Stimulated activated effector memory CD8-positive, alpha-beta T cell treated with anti-CD3 and anti-CD28 coated beads, Interleukin-12 subunit alpha, Interleukin-12 subunit beta, amount 100 ng/mL, for 72 hours (primary cell): ENCODE results near the gene CHMP4A.
"Not testable (repeated sequence)": the region's sequence is repeated elsewhere in the genome, so short reads cannot be mapped to it uniquely, and the experiment has no call there.

Experiments
- ATAC-seq: fragments of 150-1000 bp; cut with Tn5 transposase; 2 replicates; pipeline ENCODE4 v1.10.0; 2021
- DNase-seq, 2 donors: peaks; one replicate each; pipeline ENCODE4 v3.0.0; 2021 to 2022; ENCODE audit warnings: low spot score in 2 of 2
- H3K27ac Mint-ChIP-seq: one replicate; pipeline ENCODE4 v1.8.0; 2022; ENCODE audit warnings: mild to moderate bottlenecking, mixed read lengths
- H3K36me3 Mint-ChIP-seq: one replicate; pipeline ENCODE4 v1.8.0; 2022; ENCODE audit warnings: mild to moderate bottlenecking, mixed read lengths
- H3K4me1 Mint-ChIP-seq: one replicate; pipeline ENCODE4 v1.8.0; 2022; ENCODE audit warnings: mixed read lengths
- H3K4me3 Mint-ChIP-seq: one replicate; pipeline ENCODE4 v1.8.0; 2022; ENCODE audit warnings: mild to moderate bottlenecking, mixed read lengths
- H3K9me3 Mint-ChIP-seq: one replicate; pipeline ENCODE4 v1.8.0; 2022; ENCODE audit warnings: mixed read lengths

Gene CHMP4A

DNA sequence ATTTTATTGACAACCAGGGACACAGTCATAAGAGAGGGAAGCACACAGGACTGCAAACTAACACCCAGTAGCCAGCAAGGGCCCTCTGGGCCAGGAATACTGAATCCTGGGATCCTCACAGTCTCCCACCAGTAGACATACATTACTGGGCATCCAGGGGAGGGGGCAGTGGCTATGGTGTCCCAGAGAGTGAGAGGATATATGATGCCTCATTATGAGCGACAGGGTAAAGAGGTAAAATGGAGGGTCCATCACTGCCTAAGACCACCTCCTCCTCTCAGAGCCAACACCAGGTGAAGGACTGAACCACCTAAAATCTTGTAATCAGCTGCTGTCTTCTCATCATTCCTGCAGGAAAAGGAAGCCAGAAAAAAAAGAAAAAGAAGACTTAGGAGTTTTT, 3.6 kb upstream of the CHMP4A start:
- Mint-ChIP-seq H3K4me1 (peaks cover 45% of the 10 kb centered on the region), H3K27ac (peak overlapping the region; percentile 98), H3K36me3 (peaks cover 58% of the 10 kb centered on the region)
- not testable (repeated sequence) for DNase-seq, ATAC-seq, H3K9me3 Mint-ChIP-seq, H3K4me3 Mint-ChIP-seq

GRCh38 chr14:24216345-24216699, 3.0 kb upstream of the CHMP4A start:
- no peak for ATAC-seq

GRCh38 chr14:24215495-24216344, 2.4 kb upstream of the CHMP4A start, which contains the start of gene MDP1:
TSS of gene MDP1 (minus strand) at chr14:24216066. CDS start at chr14:24215955, 111 bp downstream.
- Mint-ChIP-seq H3K4me3 (peak within 1 kb of the TSS; percentile 91), H3K4me1 (peaks cover 55% of the 10 kb centered on the region), H3K36me3 (peaks cover 69% of the 10 kb centered on the region), H3K27ac (peak within 1 kb of the TSS; percentile 98), H3K9me3 (no peaks in the 10 kb centered on the region)
- DNase-seq = peak; percentile 69 to 90
- peak; percentile 83 for ATAC-seq

More at GRCh38 chr14:24216345-24216699, 3.0 kb upstream of the CHMP4A start:
- peaks cover 63% of the 10 kb centered on the region for H3K36me3 Mint-ChIP-seq
- no peaks in the 10 kb centered on the region for H3K9me3 Mint-ChIP-seq
- peaks cover 50% of the 10 kb centered on the region for H3K4me1 Mint-ChIP-seq
- peak overlapping the region; percentile 91 for H3K4me3 Mint-ChIP-seq
- no peak for DNase-seq
- H3K27ac Mint-ChIP-seq = peak overlapping the region; percentile 98

DNA sequence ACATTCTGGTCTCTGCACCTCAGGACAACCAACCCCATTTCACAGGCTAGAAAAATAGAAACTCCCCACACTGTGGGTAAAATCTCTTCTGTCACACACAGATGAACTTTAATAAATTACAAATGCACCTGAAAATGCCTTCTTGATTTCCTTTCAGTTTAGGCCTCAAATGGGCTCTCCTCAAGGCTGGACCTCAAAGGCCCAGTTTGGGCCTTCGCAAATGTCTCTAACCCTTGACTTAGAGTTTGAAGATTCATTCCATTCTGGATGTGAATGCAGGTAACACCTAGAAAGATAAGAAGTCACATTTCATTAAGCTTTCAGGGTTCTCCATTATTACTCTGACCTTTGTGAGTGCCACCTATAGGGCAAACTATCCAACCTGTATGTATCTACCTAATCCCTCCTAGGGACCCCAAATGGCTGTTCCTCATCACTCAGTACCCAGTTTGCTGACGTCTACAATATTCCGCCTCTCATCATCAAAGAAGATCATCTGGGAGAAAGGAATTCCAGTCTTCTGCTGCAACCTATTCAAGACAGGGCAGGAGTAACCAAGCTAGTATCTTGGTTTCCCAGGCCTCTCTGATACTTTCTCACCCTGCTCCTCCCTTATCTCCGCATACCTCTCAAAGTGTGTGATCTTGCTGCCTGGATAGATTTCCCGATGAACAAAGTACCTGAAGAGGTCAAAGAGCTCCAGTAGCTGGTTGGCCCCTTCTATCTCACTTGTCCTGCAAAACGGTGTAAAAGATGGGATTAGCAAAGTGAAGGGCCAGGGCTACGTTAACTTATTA, 776 bp upstream of the CHMP4A start:
- peaks cover 86% of the 10 kb centered on the region for H3K36me3 Mint-ChIP-seq
- peak overlapping the region; percentile 91 for H3K4me3 Mint-ChIP-seq
- peaks cover 63% of the 10 kb centered on the region for H3K4me1 Mint-ChIP-seq
- ATAC-seq = no peak
- no peaks in the 10 kb centered on the region for H3K9me3 Mint-ChIP-seq
- DNase-seq = no peak
- H3K27ac Mint-ChIP-seq = peak overlapping the region; percentile 98

GRCh38 chr14:24211311-24211710, 2.0 kb downstream of the CHMP4A start:
- peak overlapping the region; percentile 98 for H3K27ac Mint-ChIP-seq
- peaks cover 95% of the 10 kb centered on the region for H3K36me3 Mint-ChIP-seq
- ATAC-seq = no peak
- peaks cover 75% of the 10 kb centered on the region for H3K4me1 Mint-ChIP-seq
- no peaks in the 10 kb centered on the region for H3K9me3 Mint-ChIP-seq
- peak overlapping the region; percentile 91 for H3K4me3 Mint-ChIP-seq
- no peak for DNase-seq

DNA sequence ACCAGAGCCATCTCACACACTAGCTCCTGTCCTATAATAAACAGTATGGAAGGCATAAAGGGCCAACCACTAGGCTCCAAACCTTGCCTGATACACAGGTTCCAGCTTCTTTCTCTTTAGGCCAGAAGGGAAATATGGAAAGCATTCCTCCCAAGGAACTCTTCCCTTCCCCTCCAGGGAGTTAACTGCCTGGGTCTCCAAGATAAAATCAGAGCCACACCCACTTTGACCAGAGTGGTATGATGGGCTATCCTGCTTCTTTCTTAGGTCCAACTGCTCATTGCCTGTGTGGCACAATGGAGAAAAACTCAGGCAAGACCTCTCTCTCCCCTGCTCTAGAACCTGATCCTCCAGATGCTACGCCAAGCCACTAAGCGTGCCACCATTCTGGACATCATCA, 5.7 kb downstream of the CHMP4A start:
- Mint-ChIP-seq H3K27ac (peak overlapping the region; percentile 69), H3K9me3 (peaks cover 5% of the 10 kb centered on the region), H3K4me1 (peaks cover 57% of the 10 kb centered on the region), H3K36me3 (peaks cover 100% of the 10 kb centered on the region), H3K4me3 (no peak overlapping the region)
- no peak for ATAC-seq
- DNase-seq = no peak

DNA sequence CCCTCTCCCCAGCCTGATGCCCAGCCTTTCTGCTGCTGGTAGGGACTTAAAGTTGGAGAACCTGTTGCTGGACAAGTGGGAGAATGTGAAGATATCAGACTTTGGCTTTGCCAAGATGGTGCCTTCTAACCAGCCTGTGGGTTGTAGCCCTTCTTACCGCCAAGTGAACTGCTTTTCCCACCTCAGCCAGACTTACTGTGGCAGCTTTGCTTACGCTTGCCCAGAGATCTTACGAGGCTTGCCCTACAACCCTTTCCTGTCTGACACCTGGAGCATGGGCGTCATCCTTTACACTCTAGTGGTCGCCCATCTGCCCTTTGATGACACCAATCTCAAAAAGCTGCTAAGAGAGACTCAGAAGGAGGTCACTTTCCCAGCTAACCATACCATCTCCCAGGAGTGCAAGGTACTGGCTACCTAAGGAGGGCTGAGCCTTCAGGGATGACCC, 6.2 kb downstream of the CHMP4A start:
- peak overlapping the region; percentile 69 for H3K27ac Mint-ChIP-seq
- H3K4me1 Mint-ChIP-seq = peaks cover 52% of the 10 kb centered on the region
- ATAC-seq = peak; percentile 58
- no peak for DNase-seq
- peaks cover 5% of the 10 kb centered on the region for H3K9me3 Mint-ChIP-seq
- H3K4me3 Mint-ChIP-seq = no peak overlapping the region
- H3K36me3 Mint-ChIP-seq = peaks cover 100% of the 10 kb centered on the region

GRCh38 chr14:24206260-24207103, 6.8 kb downstream of the CHMP4A start:
- Mint-ChIP-seq H3K4me1 (peaks cover 50% of the 10 kb centered on the region), H3K4me3 (no peak overlapping the region), H3K36me3 (peaks cover 100% of the 10 kb centered on the region), H3K9me3 (peaks cover 5% of the 10 kb centered on the region), H3K27ac (peak overlapping the region; percentile 69)
- no peak for ATAC-seq
- no peak for DNase-seq

DNA sequence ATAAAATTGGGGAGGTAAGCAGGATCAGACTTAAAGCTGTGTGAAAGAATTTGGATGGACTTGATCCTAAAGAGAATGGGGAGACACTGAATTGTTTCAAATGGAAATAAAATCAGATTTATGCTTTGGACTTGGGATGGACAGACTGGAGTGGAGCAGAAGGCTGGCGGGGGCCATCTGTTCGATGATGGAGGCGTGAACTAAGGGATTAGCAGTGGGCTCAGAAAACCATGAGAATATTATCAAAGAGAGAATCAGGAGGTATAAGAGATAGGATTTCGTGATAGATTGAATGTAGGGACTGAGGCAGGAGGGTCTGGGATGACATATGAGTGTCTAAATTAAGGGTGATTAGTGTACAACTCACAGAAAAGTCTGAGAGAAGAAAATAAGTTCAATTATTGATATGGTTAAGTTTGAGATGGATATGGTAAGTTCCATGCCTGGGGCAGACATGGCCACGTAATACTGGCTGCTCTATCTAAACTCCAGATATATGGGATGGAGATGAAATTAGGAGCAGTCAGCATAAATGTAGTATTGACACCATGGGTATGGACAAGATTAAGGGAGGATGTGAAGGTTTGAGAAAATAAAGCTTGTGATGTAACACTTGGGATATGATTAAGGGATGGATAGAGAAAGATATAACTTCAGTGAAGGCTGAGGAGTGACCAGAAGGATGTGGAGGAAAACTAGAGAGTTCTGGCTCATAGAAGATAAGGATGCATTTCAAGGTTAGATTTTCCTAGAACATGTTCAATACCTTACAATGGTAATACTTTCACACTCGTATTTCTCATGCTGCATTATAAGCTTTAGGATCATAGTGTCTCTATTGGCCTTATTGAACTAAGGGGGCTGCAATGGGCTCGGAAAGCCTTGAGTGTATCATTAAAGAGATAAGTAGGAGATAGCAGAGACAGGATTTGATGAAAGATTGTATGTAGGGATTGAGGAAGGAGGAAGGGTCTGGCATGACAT, 8.8 kb downstream of the CHMP4A start:
- H3K9me3 Mint-ChIP-seq = peaks cover 5% of the 10 kb centered on the region
- peaks cover 43% of the 10 kb centered on the region for H3K4me1 Mint-ChIP-seq
- no peak for DNase-seq

GRCh38 chr14:24203249-24203886, 9.9 kb downstream of the CHMP4A start:
- not testable (repeated sequence) for ATAC-seq, H3K9me3 Mint-ChIP-seq, DNase-seq, H3K27ac Mint-ChIP-seq, H3K4me3 Mint-ChIP-seq
- Mint-ChIP-seq H3K4me1 (peaks cover 54% of the 10 kb centered on the region), H3K36me3 (peaks cover 100% of the 10 kb centered on the region)

More for the DNA sequence above, 8.8 kb downstream of the CHMP4A start:
- Mint-ChIP-seq H3K36me3 (peaks cover 100% of the 10 kb centered on the region), H3K27ac (peak overlapping the region; percentile 5), H3K4me3 (no peak overlapping the region)
- ATAC-seq = no peak

DNA sequence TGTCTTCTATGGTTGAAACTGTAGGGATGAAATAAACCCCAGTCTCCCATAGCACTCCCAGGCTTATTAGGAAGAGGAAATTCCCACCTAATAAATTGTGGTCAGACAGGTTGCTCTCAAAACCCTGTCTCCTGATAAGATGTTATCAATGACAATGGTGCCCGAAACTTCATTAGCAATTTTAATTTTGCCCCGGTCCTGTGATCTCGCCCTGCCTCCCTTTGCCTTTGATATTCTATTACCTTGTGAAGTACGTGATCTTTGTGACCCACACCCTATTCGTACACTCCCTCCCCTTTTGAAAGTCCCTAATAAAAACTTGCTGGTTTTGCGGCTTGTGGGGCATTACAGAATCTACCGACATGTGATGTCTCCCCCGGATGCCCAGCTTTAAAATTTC, 10.8 kb downstream of the CHMP4A start:
- not testable (repeated sequence) for ATAC-seq, H3K27ac Mint-ChIP-seq, DNase-seq, H3K4me3 Mint-ChIP-seq, H3K9me3 Mint-ChIP-seq
- peaks cover 50% of the 10 kb centered on the region for H3K4me1 Mint-ChIP-seq
- peaks cover 100% of the 10 kb centered on the region for H3K36me3 Mint-ChIP-seq

- Mint-ChIP-seq H3K4me3 (no peak overlapping the region), H3K9me3 (peaks cover 9% of the 10 kb centered on the region), H3K27ac (peak overlapping the region; percentile 58), H3K4me1 (peaks cover 47% of the 10 kb centered on the region), H3K36me3 (peaks cover 94% of the 10 kb centered on the region)
- no peak for ATAC-seq
- no peak for DNase-seq
Measured at GRCh38 chr14:24198814-24199524, 14.3 kb downstream of the CHMP4A start.

DNA sequence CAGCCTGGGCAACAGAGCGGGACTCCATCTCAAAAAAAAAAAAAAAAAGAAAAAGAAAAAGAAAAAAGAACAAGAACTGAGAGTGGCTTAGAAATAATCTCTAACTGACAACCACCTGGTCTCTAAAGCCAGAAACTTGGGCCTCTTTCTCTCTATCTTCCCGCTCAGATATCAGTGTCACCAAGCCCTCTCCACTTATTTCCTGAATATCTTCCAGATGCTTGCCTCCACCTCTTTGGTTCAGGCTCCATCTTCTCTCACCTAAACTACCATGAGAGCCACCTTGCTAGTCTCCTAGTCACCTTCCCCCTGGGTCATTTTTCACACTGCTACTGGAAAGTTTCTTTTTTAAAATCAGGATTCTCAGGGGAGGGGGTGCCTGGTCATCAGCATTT, 16.2 kb downstream of the CHMP4A start:
- no peak for ATAC-seq
- Mint-ChIP-seq H3K27ac (peak overlapping the region; percentile 99), H3K9me3 (peaks cover 4% of the 10 kb centered on the region), H3K4me3 (peak overlapping the region; percentile 78), H3K4me1 (peaks cover 51% of the 10 kb centered on the region), H3K36me3 (peaks cover 91% of the 10 kb centered on the region)
- DNase-seq = no peak
